Breast epithelium (tissue), 4 donors: ENCODE measurements around the gene ARF3. TPM values are rescaled to one million over a fixed set of nuclear protein-coding genes. Genes with fewer than 3 reads are reported as not detected.

ENCODE experiments used
- DNase-seq, 2 donors: peaks; one replicate each; pipeline ENCODE4 v3.0.0-alpha.2; 2019; ENCODE audit warnings: low spot score in 2 of 2
- H3K27ac ChIP-seq, 2 donors: fragments of 200-600 bp; sonication (generic) in 1 of 2; one replicate each; pipeline ENCODE4 v1.5.1; 2016 to 2019; ENCODE audit warnings: mild to moderate bottlenecking in 1 of 2
- H3K27me3 ChIP-seq, 2 donors: fragments of 200-600 bp; sonication (generic) in 1 of 2; one replicate each; pipeline versions ENCODE4 v1.5.1 to v1.6.0; 2017 to 2019; ENCODE audit warnings: control low read depth in 1 of 2, mild to moderate bottlenecking in 1 of 2
- H3K36me3 ChIP-seq: fragments of 200-600 bp; one replicate; pipeline ENCODE4 v1.5.1; 2019
- H3K4me1 ChIP-seq, 2 donors: fragments of 200-600 bp; sonication (generic); one replicate each; pipeline ENCODE4 v1.5.1; 2016 to 2019; ENCODE audit warnings: control low read depth in 1 of 2
- H3K4me3 ChIP-seq, 3 donors: fragments of 200-600 bp; sonication (generic); 1 replicate in 2 of 3; 2 replicates in 1 of 3; pipeline ENCODE4 v1.5.1; 2016 to 2019; ENCODE audit warnings: mild to moderate bottlenecking in 3 of 3, moderate library complexity in 2 of 3
- H3K9me3 ChIP-seq, 2 donors: fragments of 200-600 bp; sonication (generic) in 1 of 2; one replicate each; pipeline ENCODE4 v1.5.1; 2016 to 2019; ENCODE audit warnings: control low read depth in 1 of 2
- POLR2A ChIP-seq: fragments of 450-650 bp; IDR thresholded peaks from one replicate; pipeline ENCODE4 v1.6.1; 2016; ENCODE audit warnings: antibody characterized with exemption, mild to moderate bottlenecking, moderate library complexity
- POLR2AphosphoS5 ChIP-seq, 3 donors: sonication (generic); formaldehyde crosslinking; IDR thresholded peaks; one replicate each; pipeline ENCODE4 v1.6.1; 2017; ENCODE audit warnings: antibody characterized with exemption in 3 of 3
- intact Hi-C: fragments of 100-400 bp; cut with DNase I; formaldehyde crosslinking; loops from one replicate; pipeline ENCODE4 v1.15.1; 2023; ENCODE audit warnings: low total_unique reads
- total RNA-seq, 3 donors: library from RNA; depleted of rRNA; stranded (reverse); fragments of >200 nt; gene quantifications; one replicate each; pipeline ENCODE4 v1.1.0, GENCODE V29; 2016
- TF ChIP-seq, protein P1 (sequence below), 3 donors: fragments of 450-650 bp; IDR thresholded peaks; one replicate each; pipeline ENCODE4 v1.5.1; 2016 to 2017; ENCODE audit warnings: antibody characterized with exemption in 3 of 3, mild to moderate bottlenecking in 3 of 3, moderate library complexity in 3 of 3

Gene ARF3
- total RNA-seq, 3 donors from 2014 or later = 65.2 to 86.2 (median 75.2) TPM

GRCh38 chr12:48903363-48903981 is 53.8 kb downstream of the ARF3 start:
- no peak overlapping the region for H3K27ac ChIP-seq
- H3K27me3 ChIP-seq = no peaks in the 10 kb centered on the region
- H3K4me3 ChIP-seq = peak overlapping the region in 2 of 3 donors; percentile 37 to 50
- no peaks in the 10 kb centered on the region for H3K36me3 ChIP-seq
- TF ChIP-seq, protein P1, sequence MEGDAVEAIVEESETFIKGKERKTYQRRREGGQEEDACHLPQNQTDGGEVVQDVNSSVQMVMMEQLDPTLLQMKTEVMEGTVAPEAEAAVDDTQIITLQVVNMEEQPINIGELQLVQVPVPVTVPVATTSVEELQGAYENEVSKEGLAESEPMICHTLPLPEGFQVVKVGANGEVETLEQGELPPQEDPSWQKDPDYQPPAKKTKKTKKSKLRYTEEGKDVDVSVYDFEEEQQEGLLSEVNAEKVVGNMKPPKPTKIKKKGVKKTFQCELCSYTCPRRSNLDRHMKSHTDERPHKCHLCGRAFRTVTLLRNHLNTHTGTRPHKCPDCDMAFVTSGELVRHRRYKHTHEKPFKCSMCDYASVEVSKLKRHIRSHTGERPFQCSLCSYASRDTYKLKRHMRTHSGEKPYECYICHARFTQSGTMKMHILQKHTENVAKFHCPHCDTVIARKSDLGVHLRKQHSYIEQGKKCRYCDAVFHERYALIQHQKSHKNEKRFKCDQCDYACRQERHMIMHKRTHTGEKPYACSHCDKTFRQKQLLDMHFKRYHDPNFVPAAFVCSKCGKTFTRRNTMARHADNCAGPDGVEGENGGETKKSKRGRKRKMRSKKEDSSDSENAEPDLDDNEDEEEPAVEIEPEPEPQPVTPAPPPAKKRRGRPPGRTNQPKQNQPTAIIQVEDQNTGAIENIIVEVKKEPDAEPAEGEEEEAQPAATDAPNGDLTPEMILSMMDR (IDR thresholded peaks at IDR 0.05) = no peak
- H3K4me1 ChIP-seq = no peaks in the 10 kb centered on the region
- no peak for DNase-seq
- intact Hi-C loops = no loop called here
- no peaks in the 10 kb centered on the region for H3K9me3 ChIP-seq

DNA sequence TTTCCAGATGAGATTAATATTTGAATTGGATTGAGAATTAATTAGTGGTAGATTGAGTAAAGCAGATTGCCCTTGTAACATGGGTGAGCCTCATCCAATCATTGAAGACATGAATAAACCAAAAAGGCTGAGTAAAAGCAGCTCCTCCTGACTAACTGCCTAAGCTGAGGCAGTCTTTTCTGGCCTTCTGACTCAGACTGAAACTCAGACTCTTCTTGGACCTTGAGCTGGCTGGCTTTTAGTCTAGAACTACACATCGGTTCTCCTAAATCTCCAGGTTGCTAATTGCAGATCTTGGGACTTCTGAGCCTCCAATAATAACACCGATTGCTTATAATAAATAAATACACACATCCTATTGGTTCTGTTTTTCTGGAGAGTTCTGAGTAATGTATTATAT is 56.0 kb downstream of the ARF3 start:
- no peaks in the 10 kb centered on the region for H3K9me3 ChIP-seq
- H3K4me1 ChIP-seq = no peaks in the 10 kb centered on the region
- TF ChIP-seq, protein P1 (IDR thresholded peaks at IDR 0.05) = no peak
- no peaks in the 10 kb centered on the region for H3K27me3 ChIP-seq
- H3K4me3 ChIP-seq = no peak overlapping the region
- no peaks in the 10 kb centered on the region for H3K36me3 ChIP-seq
- H3K27ac ChIP-seq = no peak overlapping the region
- DNase-seq = no peak
- intact Hi-C loops = no loop called here

DNA sequence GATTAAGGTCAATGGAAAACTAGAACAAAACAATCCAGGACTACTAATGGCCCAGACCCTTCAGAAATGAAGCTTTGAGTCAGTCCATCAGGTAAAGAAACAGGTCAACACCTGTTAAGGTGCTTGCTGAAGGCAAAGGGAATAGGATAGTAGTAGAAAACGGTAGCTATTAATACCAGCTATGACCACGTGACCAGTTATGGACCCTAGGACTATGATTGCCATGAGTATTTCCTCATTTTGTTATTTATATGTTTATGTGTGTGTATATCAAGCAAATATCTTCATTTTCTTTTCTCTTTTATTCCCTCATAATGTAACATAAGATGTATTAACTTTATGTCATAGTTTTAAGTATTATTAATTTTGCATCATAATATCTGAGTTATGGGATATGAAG is 57.6 kb downstream of the ARF3 start:
- Histone ChIP-seq H3K4me1 (no peaks in the 10 kb centered on the region), H3K27me3 (no peaks in the 10 kb centered on the region), H3K4me3 (no peak overlapping the region), H3K27ac (no peak overlapping the region), H3K36me3 (no peaks in the 10 kb centered on the region), H3K9me3 (no peaks in the 10 kb centered on the region)
- TF ChIP-seq POLR2AphosphoS5 (IDR thresholded peaks at IDR 0.05) (no peak), POLR2A (no peak)
- TF ChIP-seq, protein P1 (IDR thresholded peaks at IDR 0.05) = no peak
- no peak for DNase-seq
- intact Hi-C loops = no loop called here

DNA sequence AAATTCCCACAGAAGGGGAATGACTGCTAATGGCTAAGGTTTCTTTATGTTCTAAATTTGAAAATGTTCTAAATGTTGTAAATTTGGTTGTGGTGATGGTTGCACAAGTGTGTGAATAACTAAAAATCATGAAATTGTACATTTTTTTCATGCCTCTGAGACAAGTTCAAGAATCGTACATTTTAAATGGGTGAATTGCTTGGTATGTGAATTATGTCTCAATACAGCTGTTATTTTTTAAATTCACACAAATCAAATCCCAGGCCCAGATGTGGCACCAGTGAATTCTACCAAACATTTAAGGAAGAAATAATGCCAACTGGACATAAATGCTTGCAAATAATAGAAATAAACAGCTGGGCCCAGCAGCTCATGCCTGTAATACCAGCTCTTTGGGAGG is 63.0 kb downstream of the ARF3 start:
- intact Hi-C loops = no loop called here
- Histone ChIP-seq H3K9me3 (no peaks in the 10 kb centered on the region), H3K27me3 (no peaks in the 10 kb centered on the region), H3K27ac (no peak overlapping the region), H3K36me3 (no peaks in the 10 kb centered on the region), H3K4me1 (no peaks in the 10 kb centered on the region), H3K4me3 (no peak overlapping the region)
- TF ChIP-seq POLR2AphosphoS5 (IDR thresholded peaks at IDR 0.05) = no peak
- TF ChIP-seq, protein P1 (IDR thresholded peaks at IDR 0.05) = no peak
- no peak for DNase-seq

DNA sequence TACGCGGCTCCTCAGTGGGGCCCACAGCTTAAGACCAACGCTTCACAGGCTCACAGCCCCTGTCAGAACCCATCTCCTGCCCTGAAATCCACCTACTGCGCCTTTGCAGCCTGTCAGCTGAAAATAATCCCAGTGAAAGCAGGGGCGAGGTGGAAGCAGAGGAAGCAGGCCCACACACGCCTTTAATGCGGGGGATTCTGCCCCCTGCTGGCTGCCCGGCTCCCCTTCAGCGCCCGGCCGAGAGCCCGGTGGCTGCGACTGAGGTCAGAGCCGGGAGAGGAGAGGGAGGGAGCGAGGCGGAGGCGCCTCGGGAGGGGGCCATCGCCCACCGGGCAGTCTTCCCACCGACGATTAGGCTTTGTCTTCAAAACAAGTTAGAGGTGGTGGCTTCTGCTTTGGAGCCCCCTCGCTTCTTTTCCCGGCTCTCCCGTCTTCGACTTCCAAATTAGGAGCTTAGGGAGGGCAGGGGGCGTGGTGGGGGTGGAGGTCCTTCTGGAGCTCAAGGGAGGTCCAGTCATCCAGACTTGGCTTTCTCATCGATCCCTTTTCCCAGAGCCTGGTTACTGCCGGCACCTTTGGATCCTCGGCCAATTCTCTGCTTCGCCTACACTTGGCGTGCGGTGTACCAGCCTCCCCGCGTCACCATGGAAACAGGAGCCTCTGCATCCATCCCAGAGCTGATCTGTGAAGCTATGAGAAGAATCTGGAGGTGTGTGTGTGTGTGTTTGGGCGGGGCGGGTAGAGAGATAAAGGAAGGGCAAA is 66.4 kb downstream of the ARF3 start:
- Histone ChIP-seq H3K27ac (no peak overlapping the region), H3K4me3 (peak overlapping the region; percentile 5 to 59 (median 38))

More for the DNA sequence above, 66.4 kb downstream of the ARF3 start:
- no peaks in the 10 kb centered on the region for H3K9me3 ChIP-seq
- intact Hi-C loops = no loop called here
- peak; percentile 53 to 72 for DNase-seq
- H3K36me3 ChIP-seq = no peaks in the 10 kb centered on the region
- peak in 1 of 3 donors; percentile 41 for TF ChIP-seq POLR2AphosphoS5 (IDR thresholded peaks at IDR 0.05)
- TF ChIP-seq, protein P1 (IDR thresholded peaks at IDR 0.05) = peak; percentile 71 to 90 (median 89)
- TF ChIP-seq POLR2A = no peak
- H3K4me1 ChIP-seq = no peaks in the 10 kb centered on the region
- no peaks in the 10 kb centered on the region for H3K27me3 ChIP-seq
